A673 (cell line): ENCODE data around the gene EXOC4.

Experiments used
- EZH2 ChIP-seq: fragments of 200-600 bp; sonication (generic); IDR thresholded peaks from 2 replicates; pipeline ENCODE4 v1.6.1; 2017; ENCODE audit warnings: borderline replicate concordance, low read depth, mild to moderate bottlenecking, mixed read lengths, antibody characterized with exemption, low read length; ENCODE audit not compliant: poor library complexity, severe bottlenecking
- TF ChIP-seq, protein P1 (sequence below): fragments of 300-800, 200-600 bp; sonication (generic); conservative IDR thresholded peaks from 2 replicates; pipeline ENCODE4 v1.5.1; 2017; ENCODE audit warnings: low read depth, mild to moderate bottlenecking, antibody characterized with exemption, low read length, moderate library complexity, mixed read lengths

DNA sequence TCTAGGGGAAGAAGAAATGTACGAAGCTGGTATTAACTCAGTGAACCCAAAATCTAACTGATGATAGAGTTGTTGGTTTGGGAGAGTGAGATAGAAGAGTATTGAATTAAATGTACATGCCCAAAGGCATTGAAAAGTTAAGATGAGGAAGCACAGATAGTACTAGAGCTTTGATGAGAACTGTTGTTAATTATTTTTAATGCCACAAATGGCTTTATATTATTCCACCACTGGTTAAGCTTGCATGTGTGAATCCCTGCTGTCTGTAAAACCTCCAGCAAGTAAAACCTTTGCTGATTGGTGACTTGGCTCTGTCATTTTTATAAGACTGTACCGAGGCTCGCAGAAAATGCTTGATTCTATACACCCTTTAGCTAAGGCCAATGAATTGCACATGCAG, 491.6 kb downstream of the EXOC4 start:
- no peak for TF ChIP-seq EZH2
- TF ChIP-seq, protein P1, sequence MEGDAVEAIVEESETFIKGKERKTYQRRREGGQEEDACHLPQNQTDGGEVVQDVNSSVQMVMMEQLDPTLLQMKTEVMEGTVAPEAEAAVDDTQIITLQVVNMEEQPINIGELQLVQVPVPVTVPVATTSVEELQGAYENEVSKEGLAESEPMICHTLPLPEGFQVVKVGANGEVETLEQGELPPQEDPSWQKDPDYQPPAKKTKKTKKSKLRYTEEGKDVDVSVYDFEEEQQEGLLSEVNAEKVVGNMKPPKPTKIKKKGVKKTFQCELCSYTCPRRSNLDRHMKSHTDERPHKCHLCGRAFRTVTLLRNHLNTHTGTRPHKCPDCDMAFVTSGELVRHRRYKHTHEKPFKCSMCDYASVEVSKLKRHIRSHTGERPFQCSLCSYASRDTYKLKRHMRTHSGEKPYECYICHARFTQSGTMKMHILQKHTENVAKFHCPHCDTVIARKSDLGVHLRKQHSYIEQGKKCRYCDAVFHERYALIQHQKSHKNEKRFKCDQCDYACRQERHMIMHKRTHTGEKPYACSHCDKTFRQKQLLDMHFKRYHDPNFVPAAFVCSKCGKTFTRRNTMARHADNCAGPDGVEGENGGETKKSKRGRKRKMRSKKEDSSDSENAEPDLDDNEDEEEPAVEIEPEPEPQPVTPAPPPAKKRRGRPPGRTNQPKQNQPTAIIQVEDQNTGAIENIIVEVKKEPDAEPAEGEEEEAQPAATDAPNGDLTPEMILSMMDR: no peak
